GM18868 (cell line): ENCODE data around the gene GIPC2.
"Not testable (repeated sequence)": the region's sequence is repeated elsewhere in the genome, so short reads cannot be mapped to it uniquely, and the experiment has no call there.

Experiments
- ATAC-seq: cut with Tn5 transposase; IDR thresholded peaks from one replicate; pipeline ENCODE4 v1.9.1; 2021; ENCODE audit warnings: mild to moderate bottlenecking, moderate library complexity; ENCODE audit not compliant: unreplicated experiment

GIPC2 gene

DNA sequence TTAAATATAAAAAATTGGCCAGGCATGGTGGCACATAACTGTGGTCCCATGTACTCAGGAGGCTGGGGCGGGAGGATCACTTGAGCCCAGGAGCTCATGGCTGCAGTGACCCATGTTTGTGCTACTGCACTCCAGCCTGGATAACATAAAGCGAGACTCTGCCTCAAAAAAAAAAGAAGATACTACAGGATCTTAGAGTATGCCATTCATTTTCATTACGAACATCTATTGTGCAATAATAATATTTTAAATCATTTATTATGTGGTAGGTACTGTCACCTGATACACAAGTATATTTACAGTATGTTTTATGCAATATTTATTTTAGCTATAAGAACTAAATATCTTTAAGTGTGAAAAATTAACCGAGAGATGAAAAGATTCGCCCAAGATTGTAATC lies 9.3 kb upstream of the GIPC2 start:
- no peak for ATAC-seq

DNA sequence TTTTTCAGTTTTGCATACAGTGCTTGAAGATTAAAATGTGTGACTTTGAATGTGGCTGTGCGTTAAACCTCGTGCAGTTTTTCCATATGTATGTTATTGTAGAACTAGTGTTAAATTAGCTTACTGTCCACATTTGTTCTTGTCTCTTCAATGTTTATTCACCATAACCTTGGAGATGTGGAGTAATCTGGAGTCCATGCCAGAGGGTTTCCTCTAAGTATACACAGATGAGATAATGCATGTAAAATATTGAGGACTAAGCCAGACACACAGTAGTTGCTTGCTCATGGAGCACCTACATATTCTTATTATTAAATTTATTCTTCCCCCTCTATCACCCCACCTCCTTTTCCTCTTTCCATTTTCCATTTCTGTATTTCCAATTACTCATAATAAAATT lies 7.7 kb upstream of the GIPC2 start:
- ATAC-seq, result no peak

DNA sequence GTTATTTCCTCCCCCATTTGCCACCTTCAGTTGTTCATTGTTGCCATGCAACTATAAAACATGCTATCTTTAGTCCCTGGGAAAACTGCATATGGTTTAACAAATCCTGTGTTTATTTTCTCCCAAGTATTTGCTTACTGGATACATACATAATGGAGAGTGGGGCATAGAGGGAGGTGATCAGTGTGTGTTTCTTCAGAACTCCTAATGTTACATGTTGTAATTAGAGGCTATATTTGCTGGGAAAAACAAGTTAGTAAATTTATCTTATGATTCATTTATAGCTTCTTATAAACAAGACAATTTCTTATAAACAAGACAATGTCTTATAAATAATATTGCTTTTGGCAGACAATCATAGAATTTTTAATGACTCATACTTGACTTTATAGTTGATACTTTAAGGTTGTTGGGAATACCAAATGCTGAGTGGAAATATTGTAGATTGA lies 7.3 kb upstream of the GIPC2 start:
- no peak for ATAC-seq

DNA sequence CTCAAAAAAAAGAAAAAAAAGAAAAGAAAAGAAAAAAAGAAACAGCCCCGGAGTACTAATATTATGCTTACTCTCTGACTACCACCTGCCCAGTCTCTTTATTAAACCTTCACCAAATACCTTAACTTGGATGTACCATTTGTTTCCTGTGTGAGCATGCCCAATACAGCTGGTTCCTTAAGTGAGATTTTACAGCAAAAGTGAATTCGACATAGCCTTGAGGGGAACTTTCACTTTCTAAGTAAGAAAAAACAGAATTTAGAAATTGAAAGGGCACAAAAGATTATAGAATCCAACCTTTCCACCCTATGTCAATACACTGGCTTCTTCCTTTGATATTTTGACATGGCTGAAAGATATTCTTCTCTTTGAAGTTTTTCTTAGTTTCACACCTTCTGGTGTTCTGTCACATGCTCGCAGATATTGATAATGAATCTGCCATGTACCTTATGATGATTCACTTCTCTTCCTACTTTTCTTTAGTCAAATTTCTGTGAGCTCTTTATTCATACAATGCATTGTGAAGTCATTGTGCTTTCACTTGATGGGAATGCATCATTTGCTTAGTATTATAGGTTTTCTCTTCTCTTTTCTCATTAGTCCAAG lies 5.2 kb upstream of the GIPC2 start:
- ATAC-seq, result peak; percentile 55

DNA sequence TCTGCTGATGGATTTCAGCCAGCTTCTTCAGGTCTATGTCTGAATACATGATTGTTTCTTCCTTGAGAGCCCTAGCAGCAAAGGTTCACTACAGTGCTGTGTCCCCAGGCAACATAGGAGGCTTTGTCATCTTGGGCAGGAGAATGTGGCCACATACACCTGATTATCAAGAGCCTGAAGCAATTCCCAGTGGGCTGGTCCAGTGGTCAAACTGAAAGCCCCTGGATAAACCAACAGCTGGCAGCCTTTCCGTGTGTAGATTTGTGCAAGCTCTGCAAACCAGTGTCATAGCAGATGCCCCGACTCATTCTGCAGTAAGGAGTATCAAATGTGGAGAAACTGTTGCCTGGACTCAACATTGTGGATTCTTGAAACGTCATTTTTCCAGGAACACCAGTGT lies 2.3 kb upstream of the GIPC2 start:
- ATAC-seq, result no peak

DNA sequence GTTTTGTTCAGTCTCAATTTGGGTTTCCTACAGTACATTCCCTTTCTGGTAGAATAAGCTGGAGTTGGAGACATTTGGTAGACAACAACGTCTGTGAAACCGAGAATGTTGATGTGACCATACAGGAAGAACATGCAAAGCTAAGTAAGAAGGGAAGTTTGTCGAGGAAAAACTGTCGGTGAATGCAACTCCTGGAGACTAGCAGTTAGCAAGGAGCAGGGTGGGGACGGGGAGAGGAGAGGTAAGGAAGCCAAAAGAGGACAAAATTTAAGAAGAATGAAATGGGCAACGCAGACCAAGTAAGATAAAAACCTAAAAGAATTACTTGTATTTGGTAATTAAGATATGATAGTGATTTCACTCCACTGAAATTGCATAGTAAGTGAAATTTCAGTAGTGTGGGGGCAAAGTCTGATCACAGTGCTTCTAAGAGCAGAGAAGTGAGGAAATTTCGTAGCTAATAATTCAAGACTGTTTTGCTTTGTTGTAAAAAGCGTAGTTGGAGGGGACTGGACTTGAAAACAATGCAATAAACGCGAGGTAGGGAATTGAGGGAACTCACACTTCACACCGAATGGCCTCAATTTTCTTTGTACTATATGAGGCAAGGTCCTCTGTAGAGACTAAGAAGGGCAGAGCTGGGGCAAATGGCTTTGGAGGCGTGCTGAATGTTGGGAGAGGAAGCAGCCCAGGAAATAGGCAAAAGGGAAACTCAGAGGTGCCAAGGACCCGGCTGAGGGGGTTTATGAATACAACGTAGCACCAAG lies 787 bp upstream of the GIPC2 start:
- no peak for ATAC-seq

DNA sequence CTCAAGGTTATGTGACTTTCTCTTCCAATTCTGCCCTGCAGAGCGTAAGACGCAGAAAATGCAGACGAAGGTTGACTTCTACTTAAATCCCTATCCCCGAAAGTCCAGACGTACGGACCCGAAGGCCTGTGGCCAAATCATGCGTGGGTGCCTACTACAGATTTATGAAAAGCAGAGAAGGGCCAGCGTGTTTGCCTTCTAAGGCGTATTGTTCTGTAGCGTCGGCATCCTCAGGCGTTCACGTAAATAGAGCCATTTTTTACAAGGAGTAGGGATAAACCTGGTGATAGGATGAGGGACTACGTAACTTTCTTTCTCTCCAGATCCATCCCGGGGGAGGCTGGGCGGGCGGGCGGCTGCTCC lies 222 bp upstream of the GIPC2 start:
- ATAC-seq, result no peak

DNA sequence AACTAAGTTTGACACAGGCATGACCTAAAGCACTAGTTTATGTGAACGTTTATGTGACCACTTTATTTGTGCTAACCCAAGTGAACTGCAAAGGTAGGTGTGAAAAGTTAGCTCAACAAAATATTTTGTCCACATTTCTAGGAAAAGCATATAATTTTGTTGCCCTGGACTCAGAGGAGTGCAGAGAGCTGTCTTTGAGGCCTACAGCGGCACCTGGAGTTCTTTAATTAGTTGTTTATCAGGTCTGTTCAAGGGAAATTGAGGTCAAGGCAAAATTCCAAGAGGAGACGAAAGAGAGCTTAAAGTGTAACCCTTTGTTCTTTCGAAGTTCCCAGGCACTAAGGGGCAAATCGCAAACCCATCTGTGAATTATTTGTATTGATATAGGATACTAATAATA lies 1.3 kb downstream of the GIPC2 start:
- ATAC-seq, result no peak

DNA sequence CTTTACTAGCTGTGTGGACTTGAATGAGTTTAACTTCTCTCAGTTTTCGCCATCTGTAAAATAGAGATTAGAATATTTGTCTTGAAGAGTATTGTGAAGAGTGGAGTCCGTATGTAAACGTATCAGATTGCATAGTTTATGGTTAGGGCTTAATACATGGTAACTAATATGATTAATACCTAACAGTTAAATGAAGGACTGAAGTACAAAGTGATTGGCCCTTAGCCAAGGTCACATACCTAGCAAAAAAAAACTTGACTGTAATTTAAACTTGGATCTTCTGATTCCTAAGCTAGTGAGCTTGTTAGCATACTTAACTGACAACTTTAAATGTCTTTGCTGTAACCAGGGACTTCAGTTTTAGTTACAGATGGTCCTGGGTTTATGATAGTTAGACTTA lies 1.9 kb downstream of the GIPC2 start:
- ATAC-seq, result no peak

DNA sequence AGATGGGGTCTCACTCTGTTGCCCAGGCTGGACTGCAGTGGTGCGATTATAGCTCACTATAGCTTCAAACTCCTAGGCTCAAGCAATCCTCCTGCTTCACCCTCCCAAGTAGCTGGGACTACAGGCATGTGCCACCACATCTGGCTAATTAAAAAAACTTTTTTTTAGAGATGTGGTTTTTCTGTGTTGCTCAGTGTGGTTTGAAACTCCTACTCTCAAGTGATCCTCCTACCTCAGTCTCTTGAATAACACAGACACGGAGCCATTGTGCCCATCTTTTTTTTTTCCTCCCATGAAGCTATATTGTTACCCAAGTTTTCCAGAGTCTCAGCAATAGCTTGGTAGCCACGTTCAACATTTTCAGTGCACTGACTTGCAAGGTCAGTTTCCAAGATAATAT lies 2.7 kb downstream of the GIPC2 start:
- no peak for ATAC-seq

DNA sequence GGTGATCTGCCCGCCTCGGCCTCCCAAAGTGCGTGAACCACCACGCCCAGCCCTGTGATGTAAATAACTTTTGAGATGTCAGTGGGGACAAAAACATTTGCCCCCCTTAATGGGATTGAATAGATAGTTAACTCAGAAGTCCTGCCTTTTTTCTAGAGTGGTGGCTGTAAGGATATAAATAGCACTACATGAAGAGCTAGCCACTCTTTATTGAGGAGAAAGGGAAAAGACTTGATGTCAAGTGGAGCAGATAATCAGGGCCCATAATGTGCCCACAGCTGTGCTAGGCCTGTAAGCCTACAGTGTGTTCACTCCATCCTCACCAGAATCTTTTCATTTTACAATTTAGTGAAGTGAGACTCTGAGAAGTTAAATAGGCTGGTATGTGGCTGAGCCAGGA lies 3.6 kb downstream of the GIPC2 start:
- no peak for ATAC-seq

DNA sequence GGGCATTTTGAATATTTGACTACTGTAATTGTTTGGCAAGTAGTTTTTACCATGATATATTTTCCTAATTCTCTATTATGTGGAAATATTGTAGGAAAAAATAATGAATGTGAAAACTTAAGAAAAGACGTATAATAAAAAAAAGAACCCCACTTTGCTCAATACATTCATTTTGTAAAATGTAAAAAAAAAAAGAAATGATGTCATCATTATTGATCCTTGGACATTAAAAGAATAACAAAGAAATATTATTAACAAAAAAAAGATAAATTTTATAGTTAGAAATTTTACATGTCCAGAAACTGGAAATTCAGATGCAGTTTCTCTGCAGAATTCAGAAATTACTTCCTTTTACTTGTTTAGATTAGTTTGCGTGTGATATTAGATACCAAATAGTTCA lies 5.2 kb downstream of the GIPC2 start:
- ATAC-seq, result no peak

DNA sequence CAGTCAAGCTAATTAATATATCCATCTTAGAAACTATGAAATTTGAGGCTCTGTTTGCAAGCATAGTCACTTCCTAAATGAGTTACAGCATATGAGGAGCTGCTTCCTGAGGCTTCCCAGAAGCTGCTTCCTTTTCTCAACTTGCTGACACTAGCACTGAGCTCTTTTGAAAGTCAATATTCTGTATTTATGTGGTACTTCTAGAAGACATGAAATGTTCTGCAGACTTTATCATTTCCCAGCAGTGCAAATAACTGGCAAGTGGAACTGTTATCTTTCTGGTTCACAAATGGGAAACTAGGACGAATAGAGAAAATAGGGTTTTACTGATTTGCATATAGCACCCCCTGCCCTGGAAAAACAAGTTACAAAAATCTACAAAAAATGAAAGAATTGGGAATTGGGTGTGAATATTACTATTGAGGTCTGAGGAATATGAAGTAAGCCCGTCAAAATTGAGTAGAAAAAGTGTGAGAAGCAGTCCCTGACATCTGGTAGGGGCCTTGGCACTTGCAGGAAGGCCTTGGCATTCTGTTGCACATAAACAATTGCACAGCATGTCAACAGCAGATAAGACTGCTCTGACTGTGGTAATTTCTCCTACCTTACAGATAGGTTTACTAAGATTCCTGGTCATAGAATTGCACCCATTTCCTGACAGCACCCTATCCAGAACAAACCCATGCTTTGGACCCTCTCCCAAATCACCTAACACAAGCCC lies 7.1 kb downstream of the GIPC2 start:
- ATAC-seq, result no peak

DNA sequence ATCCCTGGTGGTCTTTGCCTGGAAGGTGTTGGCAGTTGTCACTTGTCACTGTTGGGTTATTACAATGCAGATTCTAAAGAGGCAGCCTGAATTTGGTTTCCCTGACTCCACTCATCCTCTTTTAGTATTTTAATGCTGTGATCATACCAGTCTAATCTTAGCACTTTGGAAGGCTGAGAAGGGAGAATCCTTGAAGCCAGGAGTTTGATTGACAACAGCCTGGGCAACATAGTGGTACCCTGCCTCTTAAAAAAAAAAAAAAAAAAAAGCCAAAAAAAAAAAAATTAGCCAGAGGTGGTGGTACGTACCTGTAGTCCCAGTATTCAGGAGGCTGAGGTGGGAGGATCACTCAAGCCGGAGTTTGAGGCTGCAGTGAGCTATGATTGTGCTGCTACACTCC lies 7.7 kb downstream of the GIPC2 start:
- ATAC-seq, result no peak

DNA sequence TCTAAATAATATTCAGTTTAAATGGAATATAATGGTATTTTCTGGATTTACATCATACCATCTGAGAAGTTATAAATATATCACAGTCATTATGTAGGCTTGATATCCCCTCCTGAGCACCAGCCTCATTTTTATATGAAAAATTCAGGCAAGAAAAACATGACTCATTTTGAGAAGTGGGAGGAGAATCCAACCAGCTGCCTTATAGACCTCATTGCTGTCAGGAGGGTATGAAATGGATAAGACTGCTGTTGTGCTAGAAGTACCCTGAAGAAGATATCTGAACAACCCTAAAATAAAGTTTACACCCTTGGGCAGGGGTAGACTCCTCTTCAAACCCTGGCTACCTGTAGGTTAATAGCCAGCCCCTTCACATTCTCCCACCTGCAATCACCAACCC lies 8.8 kb downstream of the GIPC2 start:
- ATAC-seq, result peak; percentile 41

DNA sequence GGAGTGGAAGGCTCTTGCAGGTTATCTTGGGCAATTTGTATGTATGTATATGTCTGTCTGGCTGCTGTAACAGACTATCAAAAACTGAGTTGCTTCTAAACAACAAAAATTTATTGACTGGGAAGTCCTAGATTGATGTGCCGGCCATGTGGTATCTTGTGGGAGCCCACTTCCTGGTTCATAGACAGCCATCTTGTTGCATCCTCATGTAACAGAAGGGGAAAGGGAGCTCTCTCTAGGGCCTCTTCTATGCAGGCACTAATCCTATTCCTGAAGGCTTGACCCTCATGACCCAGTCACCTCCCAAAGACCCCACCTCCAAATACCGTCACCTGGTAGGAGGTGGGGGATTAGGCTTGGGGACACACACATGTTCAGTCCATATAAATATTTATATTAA lies 9.2 kb downstream of the GIPC2 start:
- no peak for ATAC-seq

DNA sequence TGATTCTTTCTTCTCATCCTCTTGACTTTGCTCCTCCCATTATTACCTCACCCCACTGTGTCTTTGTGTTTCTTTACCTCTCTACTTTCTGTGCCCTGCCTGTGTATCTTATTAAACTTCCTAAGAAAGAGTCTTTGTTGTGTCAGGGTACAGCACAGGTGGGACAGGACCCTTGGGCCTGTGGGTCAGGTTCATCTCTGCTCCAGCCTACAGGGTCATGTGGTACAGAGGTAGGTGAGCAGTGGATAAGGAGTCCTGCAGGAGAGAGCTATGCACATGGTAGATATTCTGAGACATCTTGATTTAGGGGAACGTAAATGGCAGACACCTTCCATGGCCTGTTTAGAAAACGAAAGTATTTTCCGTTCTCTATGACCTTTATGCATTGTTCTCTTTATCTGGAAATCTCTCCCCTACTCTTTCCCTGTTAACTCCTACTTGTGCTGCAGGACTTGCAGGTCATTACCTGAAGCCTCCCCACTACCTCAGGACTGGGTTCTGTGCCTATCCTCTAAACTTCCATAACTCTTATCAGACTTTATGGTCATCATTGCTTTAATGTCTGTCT lies 9.9 kb downstream of the GIPC2 start:
- ATAC-seq, result no peak

DNA sequence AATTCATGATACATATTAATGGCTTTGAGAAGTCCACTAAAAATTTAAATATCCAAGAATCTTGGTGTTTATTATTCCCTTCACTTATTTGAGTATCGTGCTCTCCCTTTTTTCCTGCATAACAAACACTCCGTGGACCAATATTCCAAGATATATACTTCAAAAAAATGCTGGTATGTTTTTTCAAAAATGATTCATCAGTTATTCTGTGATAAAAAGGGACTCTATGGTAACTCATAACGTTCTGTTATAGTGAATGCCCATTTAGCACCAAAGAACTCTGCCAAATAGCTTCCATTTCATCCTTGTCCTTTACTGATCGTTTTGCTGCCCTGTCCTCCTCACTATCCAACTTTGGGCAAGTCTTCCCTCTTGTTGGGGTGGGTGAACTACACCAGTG lies 12.9 kb downstream of the GIPC2 start:
- ATAC-seq, result no peak

DNA sequence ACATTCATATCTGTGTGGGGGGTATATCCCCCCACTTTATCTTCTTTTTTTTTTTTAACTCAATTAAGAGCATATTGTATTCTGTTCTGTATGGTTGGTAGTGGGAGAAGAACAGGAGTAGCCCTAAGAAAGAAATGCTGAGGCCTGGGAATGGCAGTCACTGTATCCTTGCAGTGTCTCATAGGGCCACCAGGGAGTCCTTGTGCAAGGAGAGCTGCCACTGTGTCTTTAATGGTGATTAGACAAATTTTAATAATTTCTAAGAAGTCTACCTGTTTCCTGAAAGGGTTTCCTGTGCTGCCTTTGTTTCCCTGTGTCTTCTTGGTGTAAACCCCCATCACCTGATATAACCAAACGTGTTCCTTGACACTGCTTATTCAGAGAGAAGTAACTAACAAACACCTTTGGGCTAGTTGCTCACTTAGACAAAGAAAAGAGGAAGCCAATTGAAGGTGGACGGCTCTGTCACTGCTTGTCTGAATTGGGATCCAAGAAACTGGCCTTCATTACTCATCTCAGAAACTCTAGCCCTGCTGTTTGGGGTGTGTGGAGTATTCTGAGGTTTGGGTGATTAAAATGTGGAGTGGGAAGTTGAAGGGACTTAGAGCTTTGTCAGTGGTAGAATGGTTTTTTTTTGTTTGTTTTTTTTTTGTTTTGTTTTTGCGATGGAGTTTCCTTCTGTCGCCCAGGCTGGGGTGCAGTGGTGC lies 15.2 kb downstream of the GIPC2 start:
- ATAC-seq, result peak; percentile 95

DNA sequence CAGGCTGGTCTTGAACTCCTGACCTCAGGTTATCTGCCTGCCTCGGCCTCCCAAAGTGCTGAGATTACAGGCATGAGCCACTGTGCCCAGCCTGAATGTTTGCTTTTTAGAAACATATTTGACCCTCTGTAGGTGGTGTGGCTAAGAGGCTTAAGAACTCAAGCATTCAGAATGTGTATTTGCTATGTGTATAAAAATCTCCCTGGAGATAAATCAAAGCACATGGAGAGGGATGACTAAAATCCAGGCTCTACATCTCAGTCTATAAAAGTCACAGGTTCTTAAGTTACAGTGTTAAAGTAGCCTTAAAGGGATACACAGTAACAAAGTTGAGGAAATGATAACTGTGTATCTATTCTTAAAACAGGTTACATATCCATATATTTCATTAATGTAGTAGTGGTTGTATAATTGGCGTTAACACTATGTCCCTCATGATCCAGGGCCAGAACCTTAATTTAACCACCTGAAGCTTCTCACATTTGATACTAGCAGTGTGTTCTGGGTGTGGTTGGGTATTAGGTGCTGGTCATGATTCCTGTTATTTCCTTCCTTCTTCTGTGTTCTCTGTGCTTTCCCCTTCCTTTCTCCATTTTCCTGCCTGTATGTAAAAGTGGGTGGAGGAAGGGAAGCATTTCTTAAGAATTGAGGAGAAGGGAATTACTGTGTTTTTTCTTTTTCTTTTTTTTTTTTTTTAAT lies 16.2 kb downstream of the GIPC2 start:
- ATAC-seq, result no peak

DNA sequence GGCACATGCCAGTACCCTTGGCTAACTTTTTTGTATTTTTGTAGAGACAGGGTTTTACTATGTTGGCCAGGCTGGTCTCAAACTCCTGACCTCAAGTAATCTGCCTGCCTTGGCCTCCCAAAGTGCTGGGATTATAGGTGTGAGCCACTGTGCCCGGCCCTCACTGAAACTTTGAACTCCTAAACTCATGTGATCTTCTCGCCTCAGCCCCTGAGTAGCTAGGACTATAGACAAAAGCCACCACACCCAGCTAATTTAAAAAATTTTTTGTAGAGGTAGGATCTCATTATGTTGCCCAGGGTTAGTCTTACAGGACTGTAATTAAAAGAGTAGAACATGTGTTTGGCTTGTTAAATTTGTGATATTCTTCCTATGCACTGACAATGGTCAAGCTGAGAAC lies 19.1 kb downstream of the GIPC2 start:
- not testable (repeated sequence) for ATAC-seq
